Activated CD4-positive, alpha-beta T cell treated with anti-CD3 and anti-CD28 coated beads, Interleukin-2, amount 50 U/mL, for 24 hours (primary cell): Measurements from ENCODE around the gene LAMP1.
A peak's percentile ranks its signal among the peaks of the same experiment; 100 is the strongest.
"Not testable (repeated sequence)": the region's sequence is repeated elsewhere in the genome, so short reads cannot be mapped to it uniquely, and the experiment has no call there.

Experiments
- DNase-seq, 2 donors: peaks; one replicate each; pipeline ENCODE4 v3.0.0-alpha.2; 2020; ENCODE audit warnings: low read depth in 1 of 2, low spot score in 1 of 2

Gene LAMP1

DNA sequence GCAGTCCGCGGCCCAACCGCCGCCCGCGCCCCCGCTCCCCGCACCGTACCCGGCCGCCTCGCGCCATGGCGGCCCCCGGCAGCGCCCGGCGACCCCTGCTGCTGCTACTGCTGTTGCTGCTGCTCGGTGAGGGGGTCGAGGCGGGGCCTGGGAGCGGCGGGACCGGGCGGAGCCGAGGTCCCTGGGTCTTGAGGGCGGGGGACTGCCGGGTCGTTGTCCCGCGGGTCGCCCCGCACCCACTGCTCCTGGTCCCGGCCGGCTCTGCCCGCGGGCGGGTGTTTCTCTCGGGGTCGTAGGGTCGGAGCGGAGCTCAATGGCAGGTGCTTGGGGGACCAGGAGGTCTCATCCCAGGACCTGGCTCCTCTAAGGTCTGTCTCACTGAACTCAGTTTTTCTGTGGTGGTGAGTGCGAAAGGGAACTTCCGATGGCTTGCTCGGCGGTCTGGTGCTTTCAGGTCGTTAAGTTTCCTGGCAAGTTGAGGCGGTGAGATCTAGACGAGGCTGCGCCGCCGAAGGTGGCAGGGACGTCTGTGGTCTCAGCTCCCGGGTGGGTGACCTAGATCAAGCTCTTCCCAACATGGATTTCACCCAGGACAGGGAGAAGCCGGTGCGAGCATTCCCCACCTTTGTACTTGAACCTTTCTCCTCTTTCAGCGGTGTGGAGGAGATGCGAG lies 467 bp downstream of the LAMP1 start:
- peak; percentile 24 for DNase-seq

GRCh38 chr13:113298043-113298945 lies 1.3 kb downstream of the LAMP1 start:
- DNase-seq: no peak

- no peak for DNase-seq
Measured at GRCh38 chr13:113299951-113300350, 2.9 kb downstream of the LAMP1 start.

GRCh38 chr13:113302986-113303385 lies 5.9 kb downstream of the LAMP1 start:
- DNase-seq: no peak

- no peak for DNase-seq
Measured at GRCh38 chr13:113304121-113304520, 7.1 kb downstream of the LAMP1 start.

DNA sequence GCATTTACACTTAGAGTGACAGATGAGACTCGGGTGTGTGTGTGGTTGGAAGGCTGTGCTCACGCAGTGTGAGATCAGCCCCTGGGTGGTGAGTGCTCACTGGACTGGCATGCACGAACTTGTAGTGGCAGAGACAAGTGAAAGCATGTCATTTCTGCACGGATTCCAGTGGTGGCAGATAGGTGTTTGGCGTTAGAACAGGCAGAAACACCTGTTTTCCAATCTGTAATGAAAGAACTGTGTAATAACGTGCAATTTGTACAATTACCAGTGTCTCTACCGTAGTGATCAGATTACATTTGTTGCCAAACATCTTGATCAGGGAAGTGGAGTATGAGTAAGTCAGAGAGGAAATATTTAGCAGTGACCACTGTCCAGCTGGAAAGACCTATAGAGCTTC lies 8.2 kb downstream of the LAMP1 start:
- no peak for DNase-seq

- DNase-seq: no peak
Measured at GRCh38 chr13:113307491-113307890, 10.5 kb downstream of the LAMP1 start.

- no peak for DNase-seq
Measured at GRCh38 chr13:113309473-113309872, 12.4 kb downstream of the LAMP1 start.

- not testable (repeated sequence) for DNase-seq
Measured at GRCh38 chr13:113314112-113314511, 17.1 kb downstream of the LAMP1 start.

GRCh38 chr13:113314895-113315470 lies 17.9 kb downstream of the LAMP1 start:
- DNase-seq: not testable (repeated sequence)

DNA sequence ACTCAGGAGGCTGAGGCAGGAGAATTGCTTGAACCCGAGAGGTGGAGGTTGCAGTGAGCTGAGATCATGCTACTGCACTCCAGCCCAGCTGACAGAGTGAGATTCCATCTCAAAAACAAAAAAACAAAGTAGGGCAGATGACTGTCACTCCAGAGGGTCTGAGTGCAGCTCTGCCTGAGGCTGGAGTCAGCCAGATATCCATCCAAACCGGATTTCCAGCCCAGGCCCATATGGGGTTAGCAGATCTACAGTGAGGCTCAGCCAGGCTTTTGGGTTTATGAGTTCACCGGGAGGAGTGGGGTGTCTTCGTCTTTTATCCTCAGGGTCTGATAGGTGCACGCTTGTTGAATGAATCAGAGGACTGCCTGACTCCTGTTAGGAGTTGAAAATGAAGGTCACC lies 19.0 kb downstream of the LAMP1 start:
- DNase-seq: no peak

GRCh38 chr13:113317031-113317430 lies 20.0 kb downstream of the LAMP1 start:
- no peak for DNase-seq

DNA sequence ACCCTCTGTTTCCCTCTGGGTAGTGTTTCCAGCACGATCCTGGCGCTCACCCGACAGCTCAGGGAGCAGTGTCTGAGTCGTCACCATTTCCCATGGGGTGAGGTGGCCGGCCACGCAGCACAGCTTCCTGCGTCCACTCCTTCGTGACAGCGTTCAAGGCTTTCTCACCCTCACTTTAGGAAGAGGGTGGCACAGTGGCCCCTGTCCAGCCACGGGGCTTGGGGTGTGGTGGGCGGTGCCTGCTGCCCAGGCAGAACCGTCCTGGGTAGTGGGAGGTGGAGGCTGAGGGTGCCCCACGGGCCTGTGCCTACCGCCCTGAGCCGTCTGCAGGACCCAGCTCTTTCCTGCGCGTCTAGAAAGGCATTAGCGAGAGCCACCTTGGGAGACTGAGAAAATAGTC lies 21.9 kb downstream of the LAMP1 start:
- no peak for DNase-seq

DNA sequence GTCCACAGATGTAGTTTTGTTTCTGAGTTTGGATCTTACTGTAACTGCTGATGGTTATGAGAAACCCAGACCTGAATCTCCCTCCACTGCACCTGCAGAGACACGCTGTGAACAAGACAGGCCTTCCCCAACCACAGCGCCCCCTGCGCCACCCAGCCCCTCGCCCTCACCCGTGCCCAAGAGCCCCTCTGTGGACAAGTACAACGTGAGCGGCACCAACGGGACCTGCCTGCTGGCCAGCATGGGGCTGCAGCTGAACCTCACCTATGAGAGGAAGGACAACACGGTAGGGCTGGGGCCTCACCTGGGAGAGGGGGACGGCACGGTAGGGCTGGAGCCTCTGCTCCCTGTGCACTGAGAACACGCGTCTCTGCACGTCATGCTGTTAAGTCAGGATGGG lies 22.3 kb downstream of the LAMP1 start:
- no peak for DNase-seq

DNA sequence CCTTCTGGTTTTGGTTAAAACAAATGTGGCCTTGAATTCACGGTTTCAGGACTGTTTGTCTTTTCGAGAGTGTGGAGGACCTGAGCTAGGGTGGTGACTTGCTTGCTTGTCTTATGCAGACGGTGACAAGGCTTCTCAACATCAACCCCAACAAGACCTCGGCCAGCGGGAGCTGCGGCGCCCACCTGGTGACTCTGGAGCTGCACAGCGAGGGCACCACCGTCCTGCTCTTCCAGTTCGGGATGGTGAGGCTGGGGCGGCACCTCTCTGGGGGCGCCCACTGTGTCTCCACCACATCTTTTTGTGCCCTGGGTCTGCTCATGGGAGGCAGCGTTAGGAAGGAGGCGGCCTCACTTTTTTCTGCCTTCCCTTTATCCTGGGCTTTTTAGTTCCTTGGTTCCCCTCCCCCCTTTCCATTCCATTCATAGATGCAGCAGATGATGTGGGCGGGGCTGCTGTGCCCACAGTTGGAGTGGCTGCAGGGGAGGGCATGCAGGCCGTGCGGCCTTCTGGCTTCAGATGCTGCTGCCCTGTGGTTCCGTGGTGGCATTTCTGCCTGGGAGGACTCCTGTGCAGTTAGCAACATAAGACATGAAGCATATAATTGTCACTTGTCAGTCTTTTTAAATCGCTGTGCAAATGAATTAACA lies 23.3 kb downstream of the LAMP1 start:
- no peak for DNase-seq

DNA sequence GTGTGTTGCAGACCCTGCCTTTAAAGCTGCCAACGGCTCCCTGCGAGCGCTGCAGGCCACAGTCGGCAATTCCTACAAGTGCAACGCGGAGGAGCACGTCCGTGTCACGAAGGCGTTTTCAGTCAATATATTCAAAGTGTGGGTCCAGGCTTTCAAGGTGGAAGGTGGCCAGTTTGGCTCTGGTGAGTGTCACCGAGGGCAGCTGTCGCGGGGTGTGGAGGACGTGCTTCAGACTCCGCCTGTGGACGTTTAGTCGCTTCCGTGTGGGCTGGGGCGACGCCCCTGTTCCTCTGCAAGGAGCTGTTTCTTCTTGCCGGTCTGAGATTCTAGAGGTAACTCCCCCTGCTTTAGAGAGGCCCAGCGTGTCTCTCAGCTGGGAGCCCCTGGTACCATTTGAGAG lies 24.5 kb downstream of the LAMP1 start:
- DNase-seq: no peak

- no peak for DNase-seq
Measured at GRCh38 chr13:113322043-113322461, 25.0 kb downstream of the LAMP1 start.

GRCh38 chr13:113322890-113323651 lies 26.0 kb downstream of the LAMP1 start:
- no peak for DNase-seq

- no peak for DNase-seq
Measured at GRCh38 chr13:113323869-113324268, 26.8 kb downstream of the LAMP1 start.

DNA sequence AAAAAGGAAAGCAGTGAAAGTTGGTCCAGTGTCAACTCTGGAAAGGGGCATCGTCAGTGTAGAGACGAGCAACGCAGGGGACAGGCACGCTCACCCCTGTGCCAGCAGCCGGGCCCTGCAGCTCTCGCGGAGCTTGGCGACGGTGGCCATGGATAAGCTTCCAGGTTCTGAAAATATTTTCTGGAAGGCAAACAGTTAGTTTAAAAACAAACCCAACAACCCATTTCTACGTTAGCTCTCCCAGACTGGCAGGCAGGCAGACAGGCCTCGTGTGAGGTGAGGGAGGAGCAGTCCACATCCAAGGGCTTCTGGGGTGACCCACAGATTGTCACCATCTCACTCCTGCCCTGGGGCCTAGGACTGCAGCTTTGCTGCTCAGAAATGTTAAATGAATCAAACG lies 27.4 kb downstream of the LAMP1 start:
- no peak for DNase-seq

- DNase-seq: no peak
Measured at GRCh38 chr13:113325779-113326178, 28.7 kb downstream of the LAMP1 start.
